Activated CD8-positive, alpha-beta T cell treated with anti-CD3 and anti-CD28 coated beads, Interleukin-2, amount 10 ng/mL, durations not matched to agents 7 days and 5 days (primary cell): Measurements from ENCODE around the gene NECAP2. TPM values are rescaled to one million over a fixed set of nuclear protein-coding genes. Genes with fewer than 3 reads are reported as not detected.
"Not testable (repeated sequence)": the region's sequence is repeated elsewhere in the genome, so short reads cannot be mapped to it uniquely, and the experiment has no call there.

Experiments used
- ATAC-seq: fragments of 150-1000 bp; cut with Tn5 transposase; one replicate; pipeline ENCODE4 v1.10.0; 2021; ENCODE audit warnings: moderate library complexity
- CTCF ChIA-PET: fragments of 350-600 bp; sonication (Branson Sonifier 250); formaldehyde crosslinking; loops from one replicate; lab custom pipeline; 2021; ENCODE audit warnings: antibody characterized with exemption; lab: Charles Lee
- POLR2A ChIA-PET: fragments of 350-600 bp; sonication (Branson Sonifier 250); formaldehyde crosslinking; loops from one replicate; lab custom pipeline; 2021; ENCODE audit warnings: antibody characterized with exemption; lab: Charles Lee
- DNase-seq: peaks from one replicate; pipeline ENCODE4 v3.0.0-alpha.2; 2020
- H3K27ac Mint-ChIP-seq: one replicate; pipeline ENCODE4 v1.8.0; 2021; ENCODE audit warnings: mild to moderate bottlenecking, mixed read lengths
- H3K27me3 Mint-ChIP-seq: one replicate; pipeline ENCODE4 v1.8.0; 2021; ENCODE audit warnings: low read depth, mixed read lengths
- H3K36me3 Mint-ChIP-seq: one replicate; pipeline ENCODE4 v1.8.0; 2021; ENCODE audit warnings: low read depth, mixed read lengths
- H3K4me1 Mint-ChIP-seq: one replicate; pipeline ENCODE4 v1.8.0; 2021; ENCODE audit warnings: low read depth, mixed read lengths
- H3K4me3 Mint-ChIP-seq: one replicate; pipeline ENCODE4 v1.8.0; 2021; ENCODE audit warnings: mild to moderate bottlenecking, mixed read lengths
- H3K9me3 Mint-ChIP-seq: one replicate; pipeline ENCODE4 v1.8.0; 2022; ENCODE audit warnings: mixed read lengths; ENCODE audit not compliant: insufficient read depth
- total RNA-seq, 2 experiments: library from RNA; stranded (reverse); gene quantifications; one replicate each; pipeline ENCODE4 v1.2.3, GENCODE V29; 2021

Gene NECAP2
- total RNA-seq, 2 experiments from 2014 or later: 93.8 to 94.3 TPM

DNA sequence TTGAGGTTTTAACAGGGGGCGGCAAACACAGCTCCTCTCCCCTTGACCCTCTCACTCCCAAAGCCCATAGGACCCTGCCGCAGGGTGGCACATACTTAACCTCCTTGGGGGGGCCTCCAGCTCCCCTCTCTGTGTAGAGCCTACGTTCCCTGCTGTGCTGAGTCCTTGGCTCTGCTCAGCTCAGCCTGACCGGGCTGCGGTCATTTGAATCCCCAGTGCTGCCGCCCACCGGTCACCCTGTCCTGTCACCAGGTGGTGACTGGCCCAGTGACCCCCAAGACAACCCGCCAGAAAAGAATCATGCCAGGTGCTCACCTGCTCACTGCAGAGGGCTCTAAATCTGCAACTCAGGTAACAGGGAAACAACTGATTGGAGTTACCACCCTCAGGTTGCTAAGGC lies 60.9 kb downstream of the NECAP2 start:
- H3K9me3 Mint-ChIP-seq, ATAC-seq, CTCF ChIA-PET, H3K36me3 Mint-ChIP-seq, H3K27me3 Mint-ChIP-seq, DNase-seq, H3K4me3 Mint-ChIP-seq, H3K27ac Mint-ChIP-seq: not testable (repeated sequence)
- POLR2A ChIA-PET: interaction anchor here (0.9 kb wide), 1 partner anchor 12 kb away, joined by 3 read pairs; no protein-coding TSS in a partner anchor
- H3K4me1 Mint-ChIP-seq: peaks cover 26% of the 10 kb centered on the region

DNA sequence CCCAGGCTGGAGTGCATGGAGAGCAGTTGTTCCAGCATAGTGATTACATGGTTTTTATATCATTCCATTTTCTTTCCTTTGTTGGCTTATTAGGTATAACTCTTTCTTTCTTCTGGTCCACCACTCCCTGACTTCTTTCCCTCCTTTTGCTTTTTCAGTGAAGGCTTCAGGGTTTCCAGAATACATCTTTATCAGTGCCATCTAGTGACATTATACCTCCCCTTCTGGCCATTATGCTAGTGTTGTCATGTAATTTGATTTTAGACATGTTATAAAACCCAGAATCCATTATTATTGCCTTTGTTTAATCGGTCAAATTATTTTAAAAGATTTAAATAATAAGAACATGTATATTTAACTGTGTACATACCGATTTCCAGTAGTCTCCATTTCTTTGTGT lies 63.0 kb downstream of the NECAP2 start:
- H3K4me1 Mint-ChIP-seq: peaks cover 17% of the 10 kb centered on the region
- no peak overlapping the region for H3K27ac Mint-ChIP-seq
- ChIA-PET POLR2A (no interaction called here), CTCF (no interaction called here)
- no peaks in the 10 kb centered on the region for H3K9me3 Mint-ChIP-seq
- H3K4me3 Mint-ChIP-seq: no peak overlapping the region
- DNase-seq (no peak), ATAC-seq (no peak)
- H3K27me3 Mint-ChIP-seq: no peaks in the 10 kb centered on the region
- H3K36me3 Mint-ChIP-seq: peaks cover 6% of the 10 kb centered on the region

DNA sequence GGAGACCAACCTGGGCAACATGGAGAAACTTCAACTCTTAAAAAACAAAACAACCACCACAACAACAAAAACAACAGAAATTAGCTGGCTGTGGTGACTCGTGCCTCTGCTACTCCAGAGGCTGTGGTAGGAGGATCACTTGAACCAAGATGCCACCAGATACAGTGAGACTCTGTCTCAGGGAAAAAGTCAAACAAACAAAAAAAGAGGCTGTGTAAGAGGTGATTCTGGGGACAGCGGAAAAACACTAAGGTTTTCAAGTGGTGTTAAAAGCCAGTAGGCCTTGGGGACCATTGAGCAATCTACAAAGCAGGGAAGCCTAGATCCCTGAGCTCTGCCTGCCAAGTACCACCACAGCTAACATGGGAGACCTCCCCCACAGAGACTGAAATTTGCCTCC lies 65.3 kb downstream of the NECAP2 start:
- H3K4me3 Mint-ChIP-seq, CTCF ChIA-PET, ATAC-seq, DNase-seq, H3K27me3 Mint-ChIP-seq, H3K9me3 Mint-ChIP-seq, H3K4me1 Mint-ChIP-seq, H3K36me3 Mint-ChIP-seq, H3K27ac Mint-ChIP-seq: not testable (repeated sequence)
- POLR2A ChIA-PET: interaction anchor here (1.2 kb wide), 1 partner anchor 8 kb away, joined by 5 read pairs; no protein-coding TSS in a partner anchor

DNA sequence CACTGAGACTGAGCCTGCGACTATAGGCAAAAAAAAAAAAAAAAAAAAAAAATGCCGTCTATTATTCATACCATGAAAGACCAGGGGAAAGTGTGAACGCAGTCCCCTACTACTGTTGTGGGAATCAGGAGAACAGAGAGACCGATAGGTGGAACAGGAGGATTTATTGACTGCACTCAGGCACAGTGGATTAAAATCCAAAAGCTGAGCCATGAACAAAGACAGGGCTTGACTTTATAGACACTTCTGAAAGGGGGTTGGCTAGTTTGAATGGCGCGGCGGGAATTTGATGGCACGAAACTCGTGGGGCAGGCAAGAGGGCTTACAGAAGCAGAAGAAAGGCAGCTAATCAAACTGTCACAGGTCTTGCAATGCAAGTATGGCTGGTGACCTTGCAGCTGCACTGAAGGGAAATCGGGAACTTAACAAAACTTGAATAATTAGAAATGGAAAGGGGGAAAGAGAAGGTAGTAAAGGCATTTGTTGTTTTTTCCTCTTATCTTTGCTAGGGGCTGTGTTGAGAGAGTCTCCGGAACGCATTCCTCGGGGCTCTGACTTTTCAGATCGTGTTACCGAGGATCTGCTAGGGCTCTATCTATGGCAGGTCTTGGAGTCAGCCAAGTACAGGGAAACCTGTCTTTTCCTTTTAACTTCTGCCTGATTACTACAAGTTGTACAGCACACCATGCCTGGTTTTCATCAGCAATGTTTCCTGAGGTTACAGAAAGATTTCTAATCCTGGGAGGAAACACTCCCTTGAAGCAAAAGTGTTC lies 66.0 kb downstream of the NECAP2 start:
- H3K27ac Mint-ChIP-seq, POLR2A ChIA-PET, ATAC-seq, CTCF ChIA-PET, H3K27me3 Mint-ChIP-seq, H3K9me3 Mint-ChIP-seq, H3K36me3 Mint-ChIP-seq, H3K4me3 Mint-ChIP-seq, H3K4me1 Mint-ChIP-seq, DNase-seq: not testable (repeated sequence)

DNA sequence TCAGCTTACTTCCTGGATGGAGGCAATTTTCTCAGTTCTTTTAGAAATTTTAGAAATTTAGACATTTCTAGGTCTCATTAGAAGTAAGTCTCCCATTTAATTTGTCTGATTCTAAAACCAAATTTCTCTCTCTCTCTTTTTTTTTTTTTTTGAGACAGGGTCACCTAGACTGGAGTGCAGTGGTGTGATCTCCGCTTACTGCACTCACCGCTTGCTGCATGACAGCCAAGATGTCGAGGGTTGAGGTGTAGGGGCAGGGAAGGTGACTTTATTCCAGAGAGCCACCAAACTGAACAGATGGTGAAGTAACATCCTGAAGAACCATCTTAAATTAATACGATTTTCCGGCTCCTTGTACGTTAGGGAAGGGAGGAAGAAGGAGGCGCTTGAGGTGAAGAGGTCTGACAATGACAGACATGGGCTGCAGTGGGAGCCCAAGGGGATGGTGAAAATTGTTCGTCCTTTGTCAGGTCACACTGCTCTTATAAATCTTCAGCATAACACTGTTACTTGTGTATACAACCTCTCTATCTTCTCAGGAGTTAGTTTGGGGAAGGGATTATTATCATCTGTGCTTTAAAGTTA lies 68.4 kb downstream of the NECAP2 start:
- H3K9me3 Mint-ChIP-seq, H3K4me1 Mint-ChIP-seq, H3K4me3 Mint-ChIP-seq, H3K36me3 Mint-ChIP-seq, CTCF ChIA-PET, DNase-seq, H3K27me3 Mint-ChIP-seq, H3K27ac Mint-ChIP-seq, ATAC-seq: not testable (repeated sequence)
- POLR2A ChIA-PET: interaction anchor here (0.6 kb wide), 1 partner anchor 135 kb away, joined by 3 read pairs; no protein-coding TSS in a partner anchor

Other genes with a start within 250 kb of the NECAP2 start
- gene ARHGEF19, start 228.1 kb upstream of the NECAP2 start, total RNA-seq: 10 to 100 TPM; 11.4 to 11.9 TPM
- 1 to 10 TPM; 5.1 to 6.1 TPM for gene CPLANE2, start 203.5 kb upstream of the NECAP2 start, total RNA-seq
- 10 to 100 TPM; 19.7 to 23.4 TPM for gene FBXO42, start 88.2 kb upstream of the NECAP2 start, total RNA-seq
- 100 to 1,000 TPM; 171 to 176 TPM for gene SZRD1, start 73.5 kb upstream of the NECAP2 start, total RNA-seq
- not detected for gene SPATA21, start 3.3 kb upstream of the NECAP2 start, total RNA-seq
- 1,000 to 10,000 TPM; 1,730 to 2,232 TPM for gene RNU1-1, start 73.6 kb downstream of the NECAP2 start, total RNA-seq
- gene NBPF1, start 172.8 kb downstream of the NECAP2 start, total RNA-seq: 1 to 10 TPM; 1.5 to 2.2 TPM
- gene RNU1-3, start 226.2 kb downstream of the NECAP2 start, total RNA-seq: 1,000 to 10,000 TPM; 1,730 to 2,232 TPM